Measurements from ENCODE around the gene REEP5. TPM values are rescaled to one million over a fixed set of nuclear protein-coding genes. Genes with fewer than 3 reads are reported as not detected.

REEP5 gene
- polyA plus RNA-seq, 1 of the 3 experiments (the other 2 are of a cell fraction), result 124 TPM

- ChIA-PET CTCF (no interaction called here), POLR2A (no interaction called here)
- Histone ChIP-seq H3K9me2 (no peaks in the 10 kb centered on the region), H3K9me3 (no peaks in the 10 kb centered on the region), H3K27me3 (ENCODE audit: insufficient read depth) (no peaks in the 10 kb centered on the region), H3F3A (replicated peaks; ENCODE audit: insufficient read depth) (no peaks in the 10 kb centered on the region), H2AFZ (ENCODE audit: low read depth) (no peak overlapping the region), H3K4me1 (ENCODE audit: control insufficient read depth in 1 of 2, insufficient read depth in 2 of 2, low read depth in 1 of 2, low read length in 1 of 2) (no peaks in the 10 kb centered on the region; a peak in 1 of 4 replicates), H4K20me1 (ENCODE audit: insufficient read depth) (no peaks in the 10 kb centered on the region), H3K9ac (no peak overlapping the region), H3K27ac (ENCODE audit: low read depth in 2 of 2, low read length in 1 of 2) (peak overlapping the region in 1 of 2 experiments; percentile 79; a peak in 2 of 4 replicates), H3K79me2 (ENCODE audit: insufficient read depth) (no peaks in the 10 kb centered on the region), H3K4me3 (ENCODE audit: low read depth in 2 of 2, low read length in 1 of 2) (no peak overlapping the region), H3K36me3 (replicated peaks in 1 of 2; ENCODE audit: control insufficient read depth in 1 of 2, insufficient read depth in 2 of 2, low read length in 1 of 2) (no peaks in the 10 kb centered on the region), H3K4me2 (peak overlapping the region; percentile 2; the same call in 1 of the 2 replicates)
- WGBS (ENCODE audit: low lambda C conversion rate), result 72% methylated on average over 1 of the region's 1 CpG
- DNase-seq, result no peak
- TF ChIP-seq RAD21 (IDR thresholded peaks at IDR 0.05; ENCODE audit: low read length) (no peak), REST (IDR thresholded peaks at IDR 0.05; ENCODE audit: low read depth, low read length) (no peak), MAX (IDR thresholded peaks at IDR 0.05; ENCODE audit: low read depth) (no peak), USF1 (IDR thresholded peaks at IDR 0.05; ENCODE audit: borderline replicate concordance, low read depth) (no peak), TAF1 (IDR thresholded peaks at IDR 0.05; ENCODE audit: borderline replicate concordance, low read depth, low read length) (no peak), POLR2AphosphoS5 (IDR thresholded peaks at IDR 0.05; ENCODE audit: low read depth, low read length) (no peak), SIN3A (IDR thresholded peaks at IDR 0.05; ENCODE audit: borderline replicate concordance, low read depth, low read length) (no peak), MXI1 (IDR thresholded peaks at IDR 0.05; ENCODE audit: low read depth, low read length) (no peak), GABPA (IDR thresholded peaks at IDR 0.05; ENCODE audit: low read depth) (no peak), RFX5 (IDR thresholded peaks at IDR 0.05; ENCODE audit: low read length) (no peak), IRF3 (IDR thresholded peaks at IDR 0.05; ENCODE audit: low read depth, low read length) (no peak), NFIC (IDR thresholded peaks at IDR 0.05; ENCODE audit: borderline replicate concordance) (no peak), ZBTB33 (IDR thresholded peaks at IDR 0.05; ENCODE audit: borderline replicate concordance, low read depth) (no peak)
These were observed 11.1 kb upstream of the REEP5 start for GRCh38 chr5:112933105-112933504.

All from SK-N-SH (cell line).